ENCODE measurements around the gene GGNBP2. TPM values are rescaled to one million over a fixed set of nuclear protein-coding genes. Genes with fewer than 3 reads are reported as not detected.

Gene GGNBP2
- total RNA-seq, 1 donor from 2014 or later, result 41.7 TPM

DNA sequence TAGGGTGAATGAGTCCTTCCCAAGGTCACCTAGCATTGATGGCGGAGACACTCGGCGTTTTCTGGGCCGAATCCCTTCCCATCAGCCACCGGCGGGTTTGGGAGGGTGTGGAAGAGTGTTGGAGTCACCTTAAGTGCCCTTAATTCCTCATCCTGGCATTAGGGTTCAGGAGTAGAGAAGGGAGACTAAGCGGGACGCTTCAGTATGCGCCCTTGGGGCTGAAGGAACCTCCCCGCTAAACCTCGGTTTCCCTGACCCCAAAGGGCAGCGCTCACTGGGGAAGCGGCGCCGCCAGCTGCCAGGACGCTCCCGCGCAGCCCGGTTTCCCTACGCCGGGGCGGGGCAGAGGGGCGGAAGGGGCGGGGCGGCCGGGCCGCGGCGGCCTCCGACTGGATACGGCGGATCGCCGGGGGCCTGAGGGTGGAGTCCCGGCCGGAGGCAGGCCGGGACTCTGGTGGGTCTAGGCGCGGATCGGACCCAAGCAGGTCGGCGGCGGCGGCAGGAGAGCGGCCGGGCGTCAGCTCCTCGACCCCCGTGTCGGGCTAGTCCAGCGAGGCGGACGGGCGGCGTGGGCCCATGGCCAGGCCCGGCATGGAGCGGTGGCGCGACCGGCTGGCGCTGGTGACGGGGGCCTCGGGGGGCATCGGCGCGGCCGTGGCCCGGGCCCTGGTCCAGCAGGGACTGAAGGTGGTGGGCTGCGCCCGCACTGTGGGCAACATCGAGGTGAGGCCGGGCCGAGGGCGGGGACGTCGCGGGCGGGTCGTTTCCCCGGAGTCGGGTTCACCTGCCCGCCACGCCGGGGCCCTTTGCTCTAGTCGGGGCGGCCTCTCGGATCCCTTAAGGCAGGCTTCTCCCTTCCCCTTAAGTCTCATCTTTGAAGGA, 47.0 kb downstream of the GGNBP2 start, which contains the start of gene DHRS11:
DHRS11 (plus strand) TSS at position 446 of the 882 bp plus-strand sequence; CDS start at position 577, 131 bp downstream.
- Histone ChIP-seq H3K27me3 (ENCODE audit: low read depth) (no peaks in the 10 kb centered on the region), H3K9me3 (replicated peaks) (no peaks in the 10 kb centered on the region), H3K4me3 (peak within 1 kb of the TSS; percentile 96), H3K27ac (replicated peaks) (peak within 1 kb of the TSS; percentile 79), H3K36me3 (peaks cover 31% of the 10 kb centered on the region), H3K4me1 (peaks cover 38% of the 10 kb centered on the region)
- intact Hi-C loops (cut with micrococcal nuclease), result no loop called here
- DNase-seq, result peak; percentile 89
- TF ChIP-seq, protein P1, sequence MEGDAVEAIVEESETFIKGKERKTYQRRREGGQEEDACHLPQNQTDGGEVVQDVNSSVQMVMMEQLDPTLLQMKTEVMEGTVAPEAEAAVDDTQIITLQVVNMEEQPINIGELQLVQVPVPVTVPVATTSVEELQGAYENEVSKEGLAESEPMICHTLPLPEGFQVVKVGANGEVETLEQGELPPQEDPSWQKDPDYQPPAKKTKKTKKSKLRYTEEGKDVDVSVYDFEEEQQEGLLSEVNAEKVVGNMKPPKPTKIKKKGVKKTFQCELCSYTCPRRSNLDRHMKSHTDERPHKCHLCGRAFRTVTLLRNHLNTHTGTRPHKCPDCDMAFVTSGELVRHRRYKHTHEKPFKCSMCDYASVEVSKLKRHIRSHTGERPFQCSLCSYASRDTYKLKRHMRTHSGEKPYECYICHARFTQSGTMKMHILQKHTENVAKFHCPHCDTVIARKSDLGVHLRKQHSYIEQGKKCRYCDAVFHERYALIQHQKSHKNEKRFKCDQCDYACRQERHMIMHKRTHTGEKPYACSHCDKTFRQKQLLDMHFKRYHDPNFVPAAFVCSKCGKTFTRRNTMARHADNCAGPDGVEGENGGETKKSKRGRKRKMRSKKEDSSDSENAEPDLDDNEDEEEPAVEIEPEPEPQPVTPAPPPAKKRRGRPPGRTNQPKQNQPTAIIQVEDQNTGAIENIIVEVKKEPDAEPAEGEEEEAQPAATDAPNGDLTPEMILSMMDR (IDR thresholded peaks at IDR 0.05; ENCODE audit: borderline replicate concordance), result no peak

DNA sequence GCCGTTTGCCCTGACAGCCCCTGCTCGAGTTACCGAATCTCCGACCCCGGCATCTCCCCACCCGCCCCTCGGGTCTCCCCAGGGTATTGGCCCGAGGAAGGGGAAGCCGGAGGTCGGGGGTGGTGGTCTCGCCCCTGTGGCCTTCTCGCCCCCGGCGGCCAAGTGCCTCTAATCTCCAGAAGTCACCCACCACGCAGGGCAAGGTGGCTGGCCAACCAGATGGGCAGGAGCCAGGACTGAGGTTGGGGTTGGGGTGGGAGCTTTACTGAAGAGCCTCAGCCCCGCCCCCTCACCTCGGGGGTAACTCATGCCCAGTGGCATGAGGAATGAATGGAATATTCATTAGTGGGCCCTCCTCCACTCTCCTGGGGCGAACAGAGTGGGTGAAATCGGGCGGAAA, 47.6 kb downstream of the GGNBP2 start:
- intact Hi-C loops (cut with micrococcal nuclease), result no loop called here
- peak overlapping the region; percentile 96 for H3K4me3 ChIP-seq
- no peaks in the 10 kb centered on the region for H3K9me3 ChIP-seq (replicated peaks)
- TF ChIP-seq, protein P1 (IDR thresholded peaks at IDR 0.05; ENCODE audit: borderline replicate concordance), result no peak
- peaks cover 38% of the 10 kb centered on the region for H3K4me1 ChIP-seq
- no peak for DNase-seq
- peak overlapping the region; percentile 79 for H3K27ac ChIP-seq (replicated peaks)
- no peaks in the 10 kb centered on the region for H3K27me3 ChIP-seq (ENCODE audit: low read depth)
- H3K36me3 ChIP-seq, result peaks cover 24% of the 10 kb centered on the region

DNA sequence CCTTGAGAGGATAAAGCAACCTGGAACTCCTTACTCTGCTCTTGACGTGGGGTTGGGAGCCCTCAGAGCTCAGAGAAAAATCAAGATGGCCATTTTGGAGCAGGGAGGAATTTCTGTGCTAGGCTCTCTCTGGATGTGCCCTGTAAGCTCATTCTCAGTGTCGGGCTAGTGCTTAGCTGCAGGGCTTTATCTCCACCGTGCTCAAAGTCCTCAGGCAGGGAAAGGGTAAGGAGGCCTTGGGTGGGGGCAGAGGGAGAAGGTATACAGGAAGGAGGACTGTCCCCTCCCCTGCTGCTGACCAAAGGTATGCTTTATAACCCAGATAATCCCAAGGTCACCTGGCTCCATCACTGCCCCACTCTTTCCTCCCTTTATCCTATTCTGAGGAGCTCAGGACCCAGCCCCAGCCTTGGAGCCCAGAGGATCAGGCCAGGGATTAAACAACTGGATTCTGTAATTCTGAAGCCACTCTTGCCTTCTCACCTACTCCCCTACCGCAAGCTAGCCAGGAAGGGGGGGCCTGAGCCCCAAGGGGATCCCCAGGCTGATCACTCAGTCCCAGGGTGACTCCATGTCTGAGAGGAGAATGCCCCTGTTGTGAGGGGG, 48.1 kb downstream of the GGNBP2 start:
- H3K27ac ChIP-seq (replicated peaks), result no peak overlapping the region
- intact Hi-C loops (cut with micrococcal nuclease), result no loop called here

DNA sequence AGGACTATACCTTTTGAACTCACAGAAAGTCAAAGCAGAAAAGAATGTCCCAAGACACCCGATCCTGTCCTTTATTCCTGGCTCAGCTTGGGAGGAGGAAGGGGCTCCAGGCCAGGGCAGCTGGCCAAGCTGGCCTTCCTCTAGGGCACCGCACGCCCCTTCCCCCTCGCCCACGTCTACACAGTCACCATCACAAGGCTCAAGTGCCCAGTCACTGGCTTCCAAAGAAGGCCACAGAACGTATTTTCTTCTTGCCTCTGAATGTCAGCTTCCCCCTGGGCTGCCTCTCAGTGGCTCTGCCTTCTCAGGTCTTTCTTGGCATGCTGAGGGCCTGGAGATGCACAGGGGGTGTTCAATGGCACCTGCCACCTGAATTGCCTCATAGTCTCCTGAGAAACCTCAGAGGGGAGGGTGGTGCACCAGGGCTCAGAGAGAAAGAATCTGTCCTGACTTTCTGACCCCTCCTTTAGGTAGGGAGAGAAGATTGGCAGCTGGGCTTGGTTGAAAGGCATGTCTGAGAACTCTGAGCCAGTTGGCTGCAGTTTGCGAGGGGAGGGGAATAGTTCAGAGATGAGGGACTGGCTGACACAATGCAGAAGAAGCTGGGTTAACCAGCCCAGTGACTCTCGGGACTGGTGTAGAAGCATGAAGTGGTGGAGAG, 49.1 kb downstream of the GGNBP2 start:
- DNase-seq, result no peak
- TF ChIP-seq, protein P1 (IDR thresholded peaks at IDR 0.05; ENCODE audit: borderline replicate concordance), result no peak
- no peaks in the 10 kb centered on the region for H3K9me3 ChIP-seq (replicated peaks)
- H3K4me1 ChIP-seq, result peaks cover 38% of the 10 kb centered on the region
- H3K27ac ChIP-seq (replicated peaks), result no peak overlapping the region
- no peak overlapping the region for H3K4me3 ChIP-seq
- intact Hi-C loops (cut with micrococcal nuclease), result no loop called here
- H3K27me3 ChIP-seq (ENCODE audit: low read depth), result no peaks in the 10 kb centered on the region
- peaks cover 10% of the 10 kb centered on the region for H3K36me3 ChIP-seq

More for the DNA sequence above, 48.1 kb downstream of the GGNBP2 start:
- Histone ChIP-seq H3K36me3 (peaks cover 19% of the 10 kb centered on the region), H3K27me3 (ENCODE audit: low read depth) (no peaks in the 10 kb centered on the region), H3K4me3 (peak overlapping the region; percentile 96), H3K9me3 (replicated peaks) (no peaks in the 10 kb centered on the region), H3K4me1 (peaks cover 38% of the 10 kb centered on the region)
- TF ChIP-seq, protein P1 (IDR thresholded peaks at IDR 0.05; ENCODE audit: borderline replicate concordance), result no peak
- no peak for DNase-seq

DNA sequence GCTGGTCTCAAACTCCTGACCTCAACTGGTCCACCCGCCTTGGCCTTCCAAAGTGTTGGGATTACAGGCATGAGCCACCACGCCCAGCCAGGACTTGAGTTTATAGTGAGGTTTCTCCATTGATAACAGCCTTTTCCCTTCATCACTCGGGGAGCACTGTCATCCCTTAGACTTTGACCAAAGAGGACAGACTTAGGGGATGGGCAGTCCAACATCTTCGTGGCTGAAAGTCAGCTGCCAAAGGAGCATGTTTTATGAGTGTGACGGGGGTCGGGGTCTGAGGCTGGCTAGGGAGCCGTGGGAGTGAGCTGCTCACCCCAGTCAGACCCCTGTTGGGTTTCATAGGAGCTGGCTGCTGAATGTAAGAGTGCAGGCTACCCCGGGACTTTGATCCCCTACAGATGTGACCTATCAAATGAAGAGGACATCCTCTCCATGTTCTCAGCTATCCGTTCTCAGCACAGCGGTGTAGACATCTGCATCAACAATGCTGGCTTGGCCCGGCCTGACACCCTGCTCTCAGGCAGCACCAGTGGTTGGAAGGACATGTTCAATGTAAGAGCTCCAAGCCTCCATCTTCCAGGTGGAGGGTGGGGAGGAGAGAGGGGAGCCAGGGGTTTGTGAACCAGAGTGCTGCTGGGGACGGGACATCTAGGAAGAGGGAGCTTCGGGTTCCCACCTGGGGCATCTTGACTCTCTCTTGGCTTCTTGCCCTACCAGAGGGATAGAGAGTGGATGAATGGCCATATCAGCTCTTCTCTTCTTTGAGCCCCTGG, 50.1 kb downstream of the GGNBP2 start:
- peaks cover 2% of the 10 kb centered on the region for H3K36me3 ChIP-seq
- intact Hi-C loops (cut with micrococcal nuclease), result no loop called here
- no peaks in the 10 kb centered on the region for H3K9me3 ChIP-seq (replicated peaks)
- TF ChIP-seq, protein P1 (IDR thresholded peaks at IDR 0.05; ENCODE audit: borderline replicate concordance), result no peak
- H3K27ac ChIP-seq (replicated peaks), result no peak overlapping the region
- H3K4me3 ChIP-seq, result no peak overlapping the region
- DNase-seq, result no peak
- peaks cover 38% of the 10 kb centered on the region for H3K4me1 ChIP-seq
- no peaks in the 10 kb centered on the region for H3K27me3 ChIP-seq (ENCODE audit: low read depth)
